HepG2 (cell line): ENCODE results near the gene BAHD1. TPM values are rescaled to one million over a fixed set of nuclear protein-coding genes. Genes with fewer than 3 reads are reported as not detected.

ENCODE experiments used
- ARHGAP35 ChIP-seq: sonication (generic); formaldehyde crosslinking; IDR thresholded peaks from 2 replicates; pipeline ENCODE4 v1.9.0; 2022; ENCODE audit warnings: mild to moderate bottlenecking, inconsistent platforms, moderate library complexity, missing genetic modification reagents, borderline replicate concordance
- ARID2 ChIP-seq: sonication (generic); formaldehyde crosslinking; IDR thresholded peaks from 2 replicates; pipeline ENCODE4 v1.8.1; 2022; ENCODE audit warnings: mild to moderate bottlenecking, missing genetic modification reagents, borderline replicate concordance
- CAMTA2 ChIP-seq: sonication (generic); formaldehyde crosslinking; IDR thresholded peaks from 2 replicates; pipeline ENCODE4 v1.4.0; 2020; ENCODE audit warnings: mild to moderate bottlenecking, missing genetic modification reagents, borderline replicate concordance
- CBX5 ChIP-seq: sonication (generic); formaldehyde crosslinking; IDR thresholded peaks from 2 replicates; pipeline ENCODE4 v1.4.0; 2020; ENCODE audit warnings: missing genetic modification reagents, borderline replicate concordance
- CENPX ChIP-seq: sonication (generic); formaldehyde crosslinking; IDR thresholded peaks from 2 replicates; pipeline ENCODE4 v1.9.0; 2021; ENCODE audit warnings: mild to moderate bottlenecking, missing genetic modification reagents, moderate library complexity
- FOXA1 ChIP-seq, 2 experiments: fragments of 450-650 bp in 1 of 2; sonication (generic) in 1 of 2; formaldehyde crosslinking in 1 of 2; IDR thresholded peaks; 2 replicates each; pipeline versions ENCODE4 v1.4.0 to v1.6.1; 2016 to 2020; ENCODE audit warnings: missing genetic modification reagents in 1 of 2
- ISL2 ChIP-seq: sonication (generic); formaldehyde crosslinking; IDR thresholded peaks from 2 replicates; pipeline ENCODE4 v1.5.0; 2020; ENCODE audit warnings: missing genetic modification reagents
- KDM6A ChIP-seq: IDR thresholded peaks from 2 replicates; pipeline ENCODE4 v1.6.1; 2016; ENCODE audit warnings: low read depth
- MATR3 ChIP-seq: sonication (generic); formaldehyde crosslinking; IDR thresholded peaks from 2 replicates; pipeline ENCODE4 v1.4.0; 2020; ENCODE audit warnings: missing genetic modification reagents
- NR2F1 ChIP-seq, 2 experiments: fragments of 450-650 bp in 1 of 2; formaldehyde crosslinking in 1 of 2; IDR thresholded peaks; 2 replicates each; pipeline versions ENCODE4 v1.5.0 to v1.6.1; 2016 to 2020; ENCODE audit warnings: mild to moderate bottlenecking in 1 of 2, missing compliant biosample characterization in 1 of 2, missing genetic modification reagents in 1 of 2, moderate library complexity in 1 of 2
- PHF21A ChIP-seq: sonication (generic); formaldehyde crosslinking; IDR thresholded peaks from 2 replicates; pipeline ENCODE4 v1.5.0; 2020; ENCODE audit warnings: mild to moderate bottlenecking, missing genetic modification reagents
- SALL1 ChIP-seq: sonication (generic); formaldehyde crosslinking; IDR thresholded peaks from 2 replicates; pipeline ENCODE4 v1.8.0; 2022; ENCODE audit warnings: mild to moderate bottlenecking, missing genetic modification reagents
- STAT5B ChIP-seq: sonication (generic); formaldehyde crosslinking; IDR thresholded peaks from 2 replicates; pipeline ENCODE4 v1.4.0; 2020; ENCODE audit warnings: missing genetic modification reagents
- TAF1 ChIP-seq: sonication (generic); formaldehyde crosslinking; IDR thresholded peaks from 2 replicates; pipeline ENCODE4 v1.4.0; 2020; ENCODE audit warnings: missing genetic modification reagents
- TCF7 ChIP-seq: sonication (generic); IDR thresholded peaks from 2 replicates; pipeline ENCODE4 v1.6.1; 2016; ENCODE audit warnings: antibody characterized with exemption, low read depth
- ZNF460 ChIP-seq: sonication (generic); formaldehyde crosslinking; IDR thresholded peaks from 2 replicates; pipeline ENCODE4 v1.5.1; 2020; ENCODE audit warnings: missing genetic modification reagents, mild to moderate bottlenecking, borderline replicate concordance
- ZNF572 ChIP-seq: sonication (generic); formaldehyde crosslinking; IDR thresholded peaks from 2 replicates; pipeline ENCODE4 v1.5.1; 2020; ENCODE audit warnings: mild to moderate bottlenecking, missing genetic modification reagents
- ZNF598 ChIP-seq: sonication (generic); formaldehyde crosslinking; IDR thresholded peaks from 2 replicates; pipeline ENCODE4 v1.5.1; 2020; ENCODE audit warnings: mild to moderate bottlenecking, missing genetic modification reagents, borderline replicate concordance
- ZNF746 ChIP-seq: sonication (generic); formaldehyde crosslinking; IDR thresholded peaks from 2 replicates; pipeline ENCODE4 v1.8.0; 2022; ENCODE audit warnings: mild to moderate bottlenecking, missing genetic modification reagents
- ZNF780A ChIP-seq: sonication (generic); formaldehyde crosslinking; IDR thresholded peaks from 2 replicates; pipeline ENCODE4 v1.8.0; 2022; ENCODE audit warnings: mild to moderate bottlenecking, missing genetic modification reagents, moderate library complexity
- ZSCAN31 ChIP-seq: sonication (generic); formaldehyde crosslinking; IDR thresholded peaks from 2 replicates; pipeline ENCODE4 v1.5.0; 2020; ENCODE audit warnings: low read depth, mild to moderate bottlenecking, missing genetic modification reagents
- polyA plus RNA-seq, 8 experiments: library from polyadenylated mRNA; depleted of rRNA in 3 of 8; stranded (reverse) in 7 of 8; unstranded in 1 of 8; fragments of >200 nt; fragmentation: Illumina TruSeq in 4 of 8; extraction: Trizol in 4 of 8; gene quantifications; 2 replicates each; pipeline versions ENCODE4 v1.2.1 to v1.2.3, GENCODE V29; 2011 to 2016; ENCODE audit warnings: low read depth in 4 of 8, missing spikeins in 1 of 8, mixed read lengths in 1 of 8; ENCODE audit not compliant: insufficient read depth in 1 of 8
- total RNA-seq, 5 experiments: library from RNA; depleted of rRNA; stranded (reverse); fragments of >200 nt; fragmentation: Illumina TruSeq; extraction: Trizol; gene quantifications; 2 replicates each; pipeline ENCODE4 v1.2.3, GENCODE V29; 2016; ENCODE audit warnings: low read depth in 1 of 5
- TF ChIP-seq, protein P1 (sequence below): sonication (generic); formaldehyde crosslinking; IDR thresholded peaks from 2 replicates; pipeline ENCODE4 v1.5.0; 2020; ENCODE audit warnings: missing genetic modification reagents
- TF ChIP-seq, protein P2 (sequence below): sonication (generic); formaldehyde crosslinking; IDR thresholded peaks from 2 replicates; pipeline ENCODE4 v1.9.0; 2022; ENCODE audit warnings: missing genetic modification reagents, mild to moderate bottlenecking, borderline replicate concordance
- TF ChIP-seq, protein P3 (sequence below): sonication (generic); formaldehyde crosslinking; IDR thresholded peaks from 2 replicates; pipeline ENCODE4 v1.8.0; 2022; ENCODE audit warnings: mild to moderate bottlenecking, missing genetic modification reagents, borderline replicate concordance
- TF ChIP-seq, protein P4 (sequence below): sonication (generic); formaldehyde crosslinking; IDR thresholded peaks from 2 replicates; pipeline ENCODE4 v1.4.0; 2020; ENCODE audit warnings: missing genetic modification reagents, mild to moderate bottlenecking, borderline replicate concordance

The BAHD1 gene
- total and polyA plus RNA-seq, 2 of the 13 experiments (the other 11 are each of a cell fraction or from before 2014, with no cell fraction given) = 3.3 to 8.7 TPM

DNA sequence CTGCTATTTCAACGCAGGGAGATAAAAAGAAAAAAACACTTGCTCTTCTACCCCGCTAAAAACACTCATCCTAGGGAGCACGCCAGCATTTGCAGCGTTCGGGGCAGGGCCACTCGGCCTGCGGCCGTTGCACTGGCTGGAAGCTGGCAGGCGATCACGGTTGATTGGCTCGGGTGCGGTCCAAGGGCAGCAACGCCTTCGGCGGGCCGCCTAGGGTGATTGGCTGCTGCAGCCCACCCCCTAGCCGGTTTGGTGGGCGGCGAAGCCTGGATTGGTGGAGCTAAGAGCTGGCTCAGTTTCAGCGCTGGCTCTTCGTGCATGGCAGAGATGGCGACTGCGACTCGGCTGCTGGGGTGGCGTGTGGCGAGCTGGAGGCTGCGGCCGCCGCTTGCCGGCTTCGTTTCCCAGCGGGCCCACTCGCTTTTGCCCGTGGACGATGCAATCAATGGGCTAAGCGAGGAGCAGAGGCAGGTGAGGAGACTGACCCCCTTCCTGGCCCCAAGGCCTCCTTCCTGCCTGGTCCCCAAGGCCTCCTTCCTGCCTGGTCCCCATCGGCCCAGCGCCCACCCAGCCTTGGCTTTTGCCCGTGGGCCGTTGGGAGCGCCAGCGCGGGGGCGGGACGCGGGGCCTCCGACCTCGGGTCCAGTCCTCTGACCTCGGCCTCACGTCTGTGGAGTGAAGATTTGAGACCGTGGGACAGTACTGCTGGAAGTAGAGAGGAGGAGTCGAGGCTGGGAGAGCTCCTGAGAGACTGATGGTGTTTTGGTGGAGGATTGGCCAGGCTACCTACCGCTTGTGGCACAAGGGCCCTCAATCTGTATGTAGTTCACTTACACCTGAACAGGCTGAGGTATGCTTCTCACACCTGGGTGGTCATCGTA is 35.0 kb upstream of the BAHD1 start, which contains the start of gene IVD (continued):
- no peak for TF ChIP-seq ZNF572
- TF ChIP-seq KDM6A (CRISPR knock-in tag) = no peak
- TF ChIP-seq, protein P1, sequence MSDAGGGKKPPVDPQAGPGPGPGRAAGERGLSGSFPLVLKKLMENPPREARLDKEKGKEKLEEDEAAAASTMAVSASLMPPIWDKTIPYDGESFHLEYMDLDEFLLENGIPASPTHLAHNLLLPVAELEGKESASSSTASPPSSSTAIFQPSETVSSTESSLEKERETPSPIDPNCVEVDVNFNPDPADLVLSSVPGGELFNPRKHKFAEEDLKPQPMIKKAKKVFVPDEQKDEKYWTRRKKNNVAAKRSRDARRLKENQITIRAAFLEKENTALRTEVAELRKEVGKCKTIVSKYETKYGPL (CRISPR knock-in tag) = no peak
- TF ChIP-seq CAMTA2 (CRISPR knock-in tag) = peak; percentile 63; the same call in 1 of the 2 replicates
- 0 out of 2 replicates have a peak, but pooled peaks have one; percentile 30 for TF ChIP-seq ZNF598 (CRISPR knock-in tag)
- TF ChIP-seq ZNF460 (CRISPR knock-in tag) = no peak
- no peak for TF ChIP-seq ZNF780A (CRISPR knock-in tag)
- no peak for TF ChIP-seq CBX5 (CRISPR knock-in tag)
- TF ChIP-seq, protein P2, sequence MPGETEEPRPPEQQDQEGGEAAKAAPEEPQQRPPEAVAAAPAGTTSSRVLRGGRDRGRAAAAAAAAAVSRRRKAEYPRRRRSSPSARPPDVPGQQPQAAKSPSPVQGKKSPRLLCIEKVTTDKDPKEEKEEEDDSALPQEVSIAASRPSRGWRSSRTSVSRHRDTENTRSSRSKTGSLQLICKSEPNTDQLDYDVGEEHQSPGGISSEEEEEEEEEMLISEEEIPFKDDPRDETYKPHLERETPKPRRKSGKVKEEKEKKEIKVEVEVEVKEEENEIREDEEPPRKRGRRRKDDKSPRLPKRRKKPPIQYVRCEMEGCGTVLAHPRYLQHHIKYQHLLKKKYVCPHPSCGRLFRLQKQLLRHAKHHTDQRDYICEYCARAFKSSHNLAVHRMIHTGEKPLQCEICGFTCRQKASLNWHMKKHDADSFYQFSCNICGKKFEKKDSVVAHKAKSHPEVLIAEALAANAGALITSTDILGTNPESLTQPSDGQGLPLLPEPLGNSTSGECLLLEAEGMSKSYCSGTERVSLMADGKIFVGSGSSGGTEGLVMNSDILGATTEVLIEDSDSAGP (CRISPR knock-in tag) = peak; percentile 79; the same call in 1 of the 2 replicates
- no peak for TF ChIP-seq STAT5B (CRISPR knock-in tag)
- TF ChIP-seq TCF7 = no peak
- no peak; the same call in 1 of the 2 replicates for TF ChIP-seq ZSCAN31 (CRISPR knock-in tag)
- TF ChIP-seq TAF1 = peak; percentile 98
- TF ChIP-seq ARHGAP35 = peak; percentile 55; the same call in 1 of the 2 replicates
- TF ChIP-seq ARID2 (CRISPR knock-in tag) = peak; percentile 61; the same call in 1 of the 2 replicates
- TF ChIP-seq, protein P3, sequence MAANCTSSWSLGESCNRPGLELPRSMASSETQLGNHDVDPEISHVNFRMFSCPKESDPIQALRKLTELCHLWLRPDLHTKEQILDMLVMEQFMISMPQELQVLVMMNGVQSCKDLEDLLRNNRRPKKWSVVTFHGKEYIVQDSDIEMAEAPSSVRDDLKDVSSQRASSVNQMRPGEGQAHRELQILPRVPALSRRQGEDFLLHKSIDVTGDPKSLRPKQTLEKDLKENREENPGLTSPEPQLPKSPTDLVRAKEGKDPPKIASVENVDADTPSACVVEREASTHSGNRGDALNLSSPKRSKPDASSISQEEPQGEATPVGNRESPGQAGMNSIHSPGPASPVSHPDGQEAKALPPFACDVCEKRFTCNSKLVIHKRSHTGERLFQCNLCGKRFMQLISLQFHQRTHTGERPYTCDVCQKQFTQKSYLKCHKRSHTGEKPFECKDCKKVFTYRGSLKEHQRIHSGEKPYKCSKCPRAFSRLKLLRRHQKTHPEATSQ = no peak
- TF ChIP-seq SALL1 (CRISPR knock-in tag) = peak; percentile 85
- no peak for TF ChIP-seq CENPX (CRISPR knock-in tag)
- TF ChIP-seq, protein P4, sequence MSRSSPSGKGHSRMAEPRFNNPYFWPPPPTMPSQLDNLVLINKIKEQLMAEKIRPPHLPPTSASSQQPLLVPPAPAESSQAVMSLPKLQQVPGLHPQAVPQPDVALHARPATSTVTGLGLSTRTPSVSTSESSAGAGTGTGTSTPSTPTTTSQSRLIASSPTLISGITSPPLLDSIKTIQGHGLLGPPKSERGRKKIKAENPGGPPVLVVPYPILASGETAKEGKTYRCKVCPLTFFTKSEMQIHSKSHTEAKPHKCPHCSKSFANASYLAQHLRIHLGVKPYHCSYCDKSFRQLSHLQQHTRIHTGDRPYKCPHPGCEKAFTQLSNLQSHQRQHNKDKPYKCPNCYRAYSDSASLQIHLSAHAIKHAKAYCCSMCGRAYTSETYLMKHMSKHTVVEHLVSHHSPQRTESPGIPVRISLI (CRISPR knock-in tag) = peak; percentile 77; the same call in 1 of the 2 replicates
- TF ChIP-seq MATR3 = no peak
- no peak for TF ChIP-seq FOXA1 (IDR thresholded peaks at IDR 0.05)
- TF ChIP-seq FOXA1 (CRISPR knock-in tag; IDR thresholded peaks at IDR 0.05) = no peak
- TF ChIP-seq ZNF746 (CRISPR knock-in tag) = no peak; the same call in 1 of the 2 replicates
- no peak; the same call in 1 of the 2 replicates for TF ChIP-seq ISL2 (CRISPR knock-in tag)
- no peak for TF ChIP-seq NR2F1 (CRISPR knock-in tag; IDR thresholded peaks at IDR 0.05)
- peak; percentile 90 for TF ChIP-seq PHF21A (CRISPR knock-in tag)
